Measurements from ENCODE around the gene TEX261.

GRCh38 chr2:71001592-71001927 lies 6.9 kb upstream of the TEX261 start:
- TF ChIP-seq CTCF (IDR thresholded peaks at IDR 0.05) (no peak), POLR2A (IDR thresholded peaks at IDR 0.05) (no peak)

Data from body of pancreas (tissue), 4 donors.